ENCODE results near the gene CASTOR1. TPM values are rescaled to one million over a fixed set of nuclear protein-coding genes. Genes with fewer than 3 reads are reported as not detected.

CASTOR1 gene
- total RNA-seq, 1 experiment from 2014 or later: 16.0 TPM

DNA sequence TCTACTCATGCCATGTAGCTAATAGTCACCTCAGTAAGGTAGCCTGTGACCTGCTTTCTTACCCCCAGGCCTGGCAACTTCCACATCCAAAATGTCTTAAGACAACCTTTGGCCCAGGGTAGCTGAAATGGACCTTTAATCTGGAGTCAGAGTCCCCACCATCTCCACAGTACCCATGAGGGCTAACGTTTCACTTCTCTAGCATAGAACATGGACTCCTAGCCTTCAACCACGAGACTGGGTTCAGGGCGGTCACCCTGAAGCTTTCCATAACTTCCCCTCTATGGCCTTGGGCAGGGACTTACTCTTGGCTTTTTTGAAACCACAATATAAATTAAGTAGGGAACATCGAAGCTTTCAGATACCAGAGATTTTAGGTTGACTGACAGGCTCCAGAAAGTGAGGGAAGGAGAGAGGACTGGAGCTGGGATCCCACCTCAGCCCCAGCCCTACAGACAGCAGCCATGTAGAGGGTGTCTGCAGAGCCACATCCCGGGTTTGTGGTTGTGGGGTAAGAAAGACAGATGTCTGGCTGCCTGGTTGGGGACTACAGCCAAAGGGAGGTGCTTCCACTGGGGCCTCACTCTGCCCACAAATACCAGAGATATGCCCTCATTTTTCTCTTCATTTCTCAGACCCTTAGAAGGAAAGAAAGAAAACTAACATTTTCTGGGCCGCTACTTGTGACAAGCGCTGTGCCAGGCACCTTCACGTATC lies 34.9 kb upstream of the CASTOR1 start:
- CTCF ChIA-PET: interaction anchor here (7.8 kb wide), 1 partner anchor 34 kb away, joined by 193 read pairs; the partner anchor contains the start of gene CASTOR1
- ATAC-seq (no peak), DNase-seq (ENCODE audit: low spot score) (no peak)
- no peak for TF ChIP-seq ESRRA (CRISPR knock-in tag; IDR thresholded peaks at IDR 0.05; ENCODE audit: borderline replicate concordance)
- no peak for TF ChIP-seq TEAD4 (CRISPR knock-in tag; IDR thresholded peaks at IDR 0.05)
- no peak for TF ChIP-seq ZNF423 (CRISPR knock-in tag; IDR thresholded peaks at IDR 0.05)
- TF ChIP-seq EMX1 (CRISPR knock-in tag; IDR thresholded peaks at IDR 0.05): no peak
- TF ChIP-seq, protein P1, sequence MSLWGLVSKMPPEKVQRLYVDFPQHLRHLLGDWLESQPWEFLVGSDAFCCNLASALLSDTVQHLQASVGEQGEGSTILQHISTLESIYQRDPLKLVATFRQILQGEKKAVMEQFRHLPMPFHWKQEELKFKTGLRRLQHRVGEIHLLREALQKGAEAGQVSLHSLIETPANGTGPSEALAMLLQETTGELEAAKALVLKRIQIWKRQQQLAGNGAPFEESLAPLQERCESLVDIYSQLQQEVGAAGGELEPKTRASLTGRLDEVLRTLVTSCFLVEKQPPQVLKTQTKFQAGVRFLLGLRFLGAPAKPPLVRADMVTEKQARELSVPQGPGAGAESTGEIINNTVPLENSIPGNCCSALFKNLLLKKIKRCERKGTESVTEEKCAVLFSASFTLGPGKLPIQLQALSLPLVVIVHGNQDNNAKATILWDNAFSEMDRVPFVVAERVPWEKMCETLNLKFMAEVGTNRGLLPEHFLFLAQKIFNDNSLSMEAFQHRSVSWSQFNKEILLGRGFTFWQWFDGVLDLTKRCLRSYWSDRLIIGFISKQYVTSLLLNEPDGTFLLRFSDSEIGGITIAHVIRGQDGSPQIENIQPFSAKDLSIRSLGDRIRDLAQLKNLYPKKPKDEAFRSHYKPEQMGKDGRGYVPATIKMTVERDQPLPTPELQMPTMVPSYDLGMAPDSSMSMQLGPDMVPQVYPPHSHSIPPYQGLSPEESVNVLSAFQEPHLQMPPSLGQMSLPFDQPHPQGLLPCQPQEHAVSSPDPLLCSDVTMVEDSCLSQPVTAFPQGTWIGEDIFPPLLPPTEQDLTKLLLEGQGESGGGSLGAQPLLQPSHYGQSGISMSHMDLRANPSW (CRISPR knock-in tag; conservative IDR thresholded peaks at IDR 0.05; ENCODE audit: low read depth): no peak
- TF ChIP-seq, protein P2, sequence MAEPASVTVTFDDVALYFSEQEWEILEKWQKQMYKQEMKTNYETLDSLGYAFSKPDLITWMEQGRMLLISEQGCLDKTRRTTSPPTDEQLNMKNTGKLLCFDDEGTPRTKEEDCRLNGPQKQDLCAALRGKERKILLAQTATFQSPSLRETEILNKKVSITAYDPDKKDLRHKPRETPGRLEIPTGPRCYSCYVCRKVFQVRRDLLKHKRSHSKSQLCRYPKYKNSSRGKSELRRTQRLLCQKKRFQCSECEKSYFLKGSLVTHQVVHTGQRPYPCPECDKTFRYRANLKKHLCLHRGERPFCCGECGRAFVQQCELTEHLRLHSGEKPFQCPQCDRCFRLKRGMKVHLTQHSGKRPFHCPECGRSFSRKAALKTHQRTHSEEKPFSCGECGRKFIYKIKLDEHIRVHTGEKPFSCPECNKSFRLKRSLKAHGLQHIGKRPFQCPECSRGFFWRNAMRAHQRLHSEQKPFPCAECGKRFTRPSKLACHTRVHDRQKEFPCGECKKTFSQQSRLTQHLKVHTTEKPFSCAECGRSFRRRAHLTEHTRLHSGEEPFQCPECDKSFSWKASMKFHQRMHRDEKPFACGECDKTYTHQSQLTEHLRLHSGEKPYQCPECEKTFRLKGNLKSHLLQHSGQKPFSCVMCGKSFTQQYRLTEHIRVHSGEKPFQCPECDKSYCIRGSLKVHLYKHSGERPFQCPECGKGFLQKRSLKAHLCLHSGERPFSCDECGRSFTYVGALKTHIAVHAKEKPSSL (CRISPR knock-in tag; conservative IDR thresholded peaks at IDR 0.05): no peak
- TF ChIP-seq FOXP1 (CRISPR knock-in tag; IDR thresholded peaks at IDR 0.05; ENCODE audit: borderline replicate concordance): no peak
- TF ChIP-seq HMGA2 (CRISPR knock-in tag; IDR thresholded peaks at IDR 0.05): no peak
- TF ChIP-seq SOX15 (CRISPR knock-in tag; IDR thresholded peaks at IDR 0.05): no peak
- no peak for TF ChIP-seq JUN (CRISPR knock-in tag; IDR thresholded peaks at IDR 0.05)
- no peak overlapping the region for H3K4me3 Mint-ChIP-seq
- H3K27me3 Mint-ChIP-seq (ENCODE audit: low read depth): no peaks in the 10 kb centered on the region
- peaks cover 28% of the 10 kb centered on the region for H3K4me1 Mint-ChIP-seq
- POLR2A ChIA-PET: no interaction called here
- no peaks in the 10 kb centered on the region for H3K9me3 Mint-ChIP-seq
- no peaks in the 10 kb centered on the region for H3K36me3 Mint-ChIP-seq
- no peak overlapping the region for H3K27ac Mint-ChIP-seq

DNA sequence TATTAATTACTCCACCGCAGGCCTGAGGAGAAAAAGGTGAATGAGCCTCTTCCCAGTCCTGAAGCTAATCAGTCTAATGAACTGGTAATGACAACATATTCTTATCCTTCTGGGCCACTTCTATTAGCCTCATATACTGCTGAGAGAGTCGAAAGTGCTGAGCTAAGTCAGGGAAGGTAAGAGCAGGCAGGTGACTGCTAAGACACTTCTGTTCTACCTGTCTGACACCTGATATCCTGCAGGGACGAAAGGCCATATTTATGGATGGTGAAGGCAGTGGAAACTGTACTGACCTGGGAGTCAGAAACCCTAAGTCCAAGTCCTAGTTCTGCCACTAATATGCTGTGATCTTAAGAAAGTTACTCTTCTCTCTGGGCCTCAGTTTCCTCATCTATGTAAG lies 33.9 kb upstream of the CASTOR1 start:
- Mint-ChIP-seq H3K4me1 (peaks cover 25% of the 10 kb centered on the region), H3K9me3 (no peaks in the 10 kb centered on the region), H3K36me3 (no peaks in the 10 kb centered on the region), H3K27ac (peak overlapping the region; percentile 20; the same call in 1 of the 2 replicates), H3K4me3 (no peak overlapping the region), H3K27me3 (ENCODE audit: low read depth) (no peaks in the 10 kb centered on the region)
- TF ChIP-seq CREB1 (CRISPR knock-in tag; IDR thresholded peaks at IDR 0.05): no peak
- TF ChIP-seq, protein P3, sequence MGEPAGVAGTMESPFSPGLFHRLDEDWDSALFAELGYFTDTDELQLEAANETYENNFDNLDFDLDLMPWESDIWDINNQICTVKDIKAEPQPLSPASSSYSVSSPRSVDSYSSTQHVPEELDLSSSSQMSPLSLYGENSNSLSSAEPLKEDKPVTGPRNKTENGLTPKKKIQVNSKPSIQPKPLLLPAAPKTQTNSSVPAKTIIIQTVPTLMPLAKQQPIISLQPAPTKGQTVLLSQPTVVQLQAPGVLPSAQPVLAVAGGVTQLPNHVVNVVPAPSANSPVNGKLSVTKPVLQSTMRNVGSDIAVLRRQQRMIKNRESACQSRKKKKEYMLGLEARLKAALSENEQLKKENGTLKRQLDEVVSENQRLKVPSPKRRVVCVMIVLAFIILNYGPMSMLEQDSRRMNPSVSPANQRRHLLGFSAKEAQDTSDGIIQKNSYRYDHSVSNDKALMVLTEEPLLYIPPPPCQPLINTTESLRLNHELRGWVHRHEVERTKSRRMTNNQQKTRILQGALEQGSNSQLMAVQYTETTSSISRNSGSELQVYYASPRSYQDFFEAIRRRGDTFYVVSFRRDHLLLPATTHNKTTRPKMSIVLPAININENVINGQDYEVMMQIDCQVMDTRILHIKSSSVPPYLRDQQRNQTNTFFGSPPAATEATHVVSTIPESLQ (CRISPR knock-in tag; IDR thresholded peaks at IDR 0.05): no peak
- TF ChIP-seq HMGA2 (CRISPR knock-in tag; IDR thresholded peaks at IDR 0.05): no peak
- DNase-seq (ENCODE audit: low spot score) (no peak), ATAC-seq (no peak)
- ChIA-PET CTCF (interaction anchor here (0.7 to 7.8 kb wide), 3 partner anchors 10 to 33 kb away, joined by 3 to 193 read pairs (median 4); partner anchors contain the start of gene CASTOR1), POLR2A (no interaction called here)

DNA sequence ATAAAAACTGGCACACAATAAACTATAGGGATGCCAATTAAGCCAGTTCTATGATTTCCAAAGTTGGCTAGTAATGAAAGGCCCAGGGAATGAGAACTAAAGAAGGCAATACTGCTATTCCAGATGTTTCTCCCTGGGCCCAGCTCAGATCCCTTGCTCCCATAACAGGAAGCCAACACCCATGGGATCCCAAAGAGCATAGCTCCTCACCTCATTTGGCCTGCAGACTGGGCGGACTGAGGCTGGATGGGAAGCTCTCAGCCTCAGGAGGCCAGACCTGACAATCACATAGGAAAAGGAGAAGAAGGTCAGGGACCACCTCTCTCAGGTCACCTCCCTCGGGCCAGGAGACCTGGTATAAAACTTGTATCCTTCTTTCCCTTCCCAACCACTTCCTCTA lies 32.2 kb upstream of the CASTOR1 start:
- Mint-ChIP-seq H3K4me1 (peaks cover 16% of the 10 kb centered on the region), H3K36me3 (no peaks in the 10 kb centered on the region), H3K27ac (no peak overlapping the region), H3K9me3 (no peaks in the 10 kb centered on the region), H3K27me3 (ENCODE audit: low read depth) (no peaks in the 10 kb centered on the region), H3K4me3 (no peak overlapping the region)
- ChIA-PET CTCF (interaction anchor here (1.6 kb wide), 1 partner anchor 34 kb away, joined by 8 read pairs; no protein-coding TSS in a partner anchor), POLR2A (no interaction called here)
- DNase-seq (ENCODE audit: low spot score) (no peak), ATAC-seq (no peak)
- TF ChIP-seq ZNF423 (CRISPR knock-in tag; IDR thresholded peaks at IDR 0.05) (no peak), ETV6 (CRISPR knock-in tag; IDR thresholded peaks at IDR 0.05) (no peak), ZNF232 (CRISPR knock-in tag; IDR thresholded peaks at IDR 0.05) (no peak), SMAD3 (CRISPR knock-in tag; IDR thresholded peaks at IDR 0.05; ENCODE audit: borderline replicate concordance) (no peak)
- TF ChIP-seq, protein P4, sequence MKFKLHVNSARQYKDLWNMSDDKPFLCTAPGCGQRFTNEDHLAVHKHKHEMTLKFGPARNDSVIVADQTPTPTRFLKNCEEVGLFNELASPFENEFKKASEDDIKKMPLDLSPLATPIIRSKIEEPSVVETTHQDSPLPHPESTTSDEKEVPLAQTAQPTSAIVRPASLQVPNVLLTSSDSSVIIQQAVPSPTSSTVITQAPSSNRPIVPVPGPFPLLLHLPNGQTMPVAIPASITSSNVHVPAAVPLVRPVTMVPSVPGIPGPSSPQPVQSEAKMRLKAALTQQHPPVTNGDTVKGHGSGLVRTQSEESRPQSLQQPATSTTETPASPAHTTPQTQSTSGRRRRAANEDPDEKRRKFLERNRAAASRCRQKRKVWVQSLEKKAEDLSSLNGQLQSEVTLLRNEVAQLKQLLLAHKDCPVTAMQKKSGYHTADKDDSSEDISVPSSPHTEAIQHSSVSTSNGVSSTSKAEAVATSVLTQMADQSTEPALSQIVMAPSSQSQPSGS (CRISPR knock-in tag; IDR thresholded peaks at IDR 0.05; ENCODE audit: borderline replicate concordance, low read depth): no peak
- TF ChIP-seq, protein P5, sequence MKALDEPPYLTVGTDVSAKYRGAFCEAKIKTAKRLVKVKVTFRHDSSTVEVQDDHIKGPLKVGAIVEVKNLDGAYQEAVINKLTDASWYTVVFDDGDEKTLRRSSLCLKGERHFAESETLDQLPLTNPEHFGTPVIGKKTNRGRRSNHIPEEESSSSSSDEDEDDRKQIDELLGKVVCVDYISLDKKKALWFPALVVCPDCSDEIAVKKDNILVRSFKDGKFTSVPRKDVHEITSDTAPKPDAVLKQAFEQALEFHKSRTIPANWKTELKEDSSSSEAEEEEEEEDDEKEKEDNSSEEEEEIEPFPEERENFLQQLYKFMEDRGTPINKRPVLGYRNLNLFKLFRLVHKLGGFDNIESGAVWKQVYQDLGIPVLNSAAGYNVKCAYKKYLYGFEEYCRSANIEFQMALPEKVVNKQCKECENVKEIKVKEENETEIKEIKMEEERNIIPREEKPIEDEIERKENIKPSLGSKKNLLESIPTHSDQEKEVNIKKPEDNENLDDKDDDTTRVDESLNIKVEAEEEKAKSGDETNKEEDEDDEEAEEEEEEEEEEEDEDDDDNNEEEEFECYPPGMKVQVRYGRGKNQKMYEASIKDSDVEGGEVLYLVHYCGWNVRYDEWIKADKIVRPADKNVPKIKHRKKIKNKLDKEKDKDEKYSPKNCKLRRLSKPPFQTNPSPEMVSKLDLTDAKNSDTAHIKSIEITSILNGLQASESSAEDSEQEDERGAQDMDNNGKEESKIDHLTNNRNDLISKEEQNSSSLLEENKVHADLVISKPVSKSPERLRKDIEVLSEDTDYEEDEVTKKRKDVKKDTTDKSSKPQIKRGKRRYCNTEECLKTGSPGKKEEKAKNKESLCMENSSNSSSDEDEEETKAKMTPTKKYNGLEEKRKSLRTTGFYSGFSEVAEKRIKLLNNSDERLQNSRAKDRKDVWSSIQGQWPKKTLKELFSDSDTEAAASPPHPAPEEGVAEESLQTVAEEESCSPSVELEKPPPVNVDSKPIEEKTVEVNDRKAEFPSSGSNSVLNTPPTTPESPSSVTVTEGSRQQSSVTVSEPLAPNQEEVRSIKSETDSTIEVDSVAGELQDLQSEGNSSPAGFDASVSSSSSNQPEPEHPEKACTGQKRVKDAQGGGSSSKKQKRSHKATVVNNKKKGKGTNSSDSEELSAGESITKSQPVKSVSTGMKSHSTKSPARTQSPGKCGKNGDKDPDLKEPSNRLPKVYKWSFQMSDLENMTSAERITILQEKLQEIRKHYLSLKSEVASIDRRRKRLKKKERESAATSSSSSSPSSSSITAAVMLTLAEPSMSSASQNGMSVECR (CRISPR knock-in tag; IDR thresholded peaks at IDR 0.05; ENCODE audit: borderline replicate concordance): no peak
